COLO829 (cell line): ENCODE data around the gene CIDEA.
"Not testable (repeated sequence)": the region's sequence is repeated elsewhere in the genome, so short reads cannot be mapped to it uniquely, and the experiment has no call there.

Experiments
- DNase-seq: peaks from one replicate; pipeline ENCODE4 v3.0.0; 2012; ENCODE audit warnings: low spot score

Gene CIDEA

DNA sequence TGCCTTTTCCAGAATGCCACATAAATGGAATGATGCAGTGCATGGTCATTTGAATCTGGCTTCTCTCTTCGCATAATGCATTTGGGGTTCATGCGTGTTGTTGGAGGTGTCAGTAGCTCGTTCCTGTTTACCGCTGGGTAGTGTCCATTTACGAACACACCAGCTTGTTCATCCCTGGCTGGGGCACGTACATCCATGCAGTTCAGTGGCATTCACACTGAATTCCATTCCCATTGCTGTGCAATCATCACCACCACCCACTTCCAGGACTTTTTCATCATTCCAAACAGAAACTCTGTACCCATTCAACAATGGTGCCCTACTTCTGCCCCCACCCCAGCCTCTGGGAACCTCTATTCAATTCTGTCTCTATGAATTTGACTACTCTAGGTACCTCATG lies 14.7 kb upstream of the CIDEA start:
- DNase-seq = no peak

GRCh38 chr18:12242658-12243260 lies 11.4 kb upstream of the CIDEA start:
- no peak for DNase-seq

DNA sequence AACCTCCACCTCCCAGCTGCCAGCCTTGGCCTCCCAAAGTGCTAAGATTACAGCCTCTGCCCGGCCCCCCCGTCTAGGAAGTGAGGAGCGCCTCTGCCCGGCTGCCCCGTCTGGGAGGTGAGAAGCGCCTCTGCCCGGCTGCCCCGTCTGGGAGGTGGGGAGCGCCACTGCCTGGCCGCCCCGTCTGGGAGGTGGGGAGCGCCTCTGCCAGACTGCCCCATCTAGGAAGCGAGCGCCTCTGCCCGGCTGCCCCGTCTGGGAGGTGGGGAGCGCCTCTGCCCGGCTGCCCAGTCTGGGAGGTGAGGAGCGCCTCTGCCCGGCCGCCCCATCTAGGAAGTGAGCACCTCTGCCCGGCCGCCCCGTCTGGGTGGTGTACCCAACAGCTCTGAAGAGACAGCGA lies 10.9 kb upstream of the CIDEA start:
- not testable (repeated sequence) for DNase-seq

GRCh38 chr18:12245793-12246135 lies 8.4 kb upstream of the CIDEA start:
- no peak for DNase-seq

DNA sequence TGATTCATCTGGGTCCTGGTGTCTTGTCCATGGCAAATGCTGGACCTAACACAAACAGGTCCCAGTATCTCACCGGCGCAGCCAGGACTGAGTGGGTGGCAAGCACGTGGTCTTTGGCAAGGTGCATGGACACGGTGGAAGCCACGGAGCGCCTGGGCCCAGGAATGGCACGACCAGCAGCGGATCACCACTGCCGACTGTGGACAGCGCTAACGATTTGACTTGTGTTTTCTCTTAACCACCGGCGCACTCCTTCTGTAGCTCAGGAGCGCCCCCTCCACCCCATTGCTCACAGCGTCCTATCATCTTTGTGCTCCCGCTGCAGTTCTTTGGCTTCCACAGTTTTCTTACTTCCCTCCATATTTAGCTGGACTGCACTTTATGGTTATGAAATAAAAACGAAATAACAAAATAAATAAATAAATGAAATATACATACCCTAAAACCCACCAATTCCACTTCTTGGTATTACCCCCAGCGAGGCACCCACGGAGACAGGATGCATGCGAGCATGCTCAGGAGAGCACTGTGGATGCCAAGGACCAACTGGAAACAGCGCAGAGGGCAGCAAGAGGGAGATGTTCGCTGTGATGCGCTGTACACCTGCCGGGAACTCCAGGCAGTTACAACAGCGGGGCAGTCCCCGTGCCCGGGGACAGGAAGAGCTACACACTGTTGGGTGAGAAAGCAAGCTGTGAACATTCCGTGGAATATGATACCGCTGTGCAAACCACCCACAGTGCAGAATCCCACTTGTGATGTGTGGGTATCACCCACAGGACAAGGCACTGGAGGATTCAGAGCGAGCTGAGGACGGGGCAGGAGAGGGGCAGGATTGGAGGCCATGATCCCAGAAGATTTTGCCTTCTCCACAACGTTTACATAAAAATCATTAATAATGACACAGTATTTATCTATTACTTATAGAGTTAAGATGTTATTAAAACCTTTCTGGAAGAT lies 7.0 kb upstream of the CIDEA start:
- no peak for DNase-seq

DNA sequence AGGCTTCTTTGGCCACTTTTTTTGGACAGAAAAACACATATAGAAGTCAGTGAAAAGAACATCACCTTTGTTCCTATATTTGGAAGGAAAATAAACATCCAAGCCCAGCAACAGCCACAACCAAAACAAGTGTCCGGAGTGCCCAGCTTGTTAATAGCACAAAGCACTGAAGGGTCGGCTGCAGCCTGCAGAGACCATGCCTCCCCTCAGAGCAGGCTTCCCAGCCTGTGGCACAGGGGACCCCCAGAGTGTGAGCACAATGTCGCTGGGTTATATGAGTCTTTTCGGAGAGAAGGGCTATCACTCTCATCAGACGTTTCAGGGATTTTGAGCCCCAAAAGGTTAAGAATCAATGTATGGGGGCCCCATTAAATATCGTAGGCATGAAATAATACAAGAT lies 6.2 kb upstream of the CIDEA start:
- no peak for DNase-seq

- DNase-seq = no peak
These were observed 5.0 kb upstream of the CIDEA start for GRCh38 chr18:12248926-12249720.

DNA sequence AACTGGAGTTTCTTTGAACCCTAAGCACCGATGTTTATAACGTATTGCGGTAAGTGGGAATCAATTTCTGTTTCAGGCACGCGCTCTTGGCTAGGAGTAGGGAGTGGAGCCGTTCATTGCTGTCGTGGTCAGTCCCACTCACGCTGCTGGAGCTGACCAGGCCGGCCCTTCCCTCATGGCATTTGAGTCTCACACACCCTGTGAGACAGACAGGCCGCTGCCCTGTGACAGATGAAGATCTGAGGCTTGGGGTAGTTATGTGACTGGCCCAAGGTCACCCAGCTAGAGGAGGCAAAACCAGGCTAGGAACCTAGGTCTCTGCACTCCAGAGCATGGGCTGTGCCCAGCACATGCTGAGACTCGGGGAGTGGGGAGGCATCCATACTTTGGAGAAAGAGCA lies 2.9 kb upstream of the CIDEA start:
- DNase-seq = no peak

- DNase-seq = no peak
These were observed 2.1 kb upstream of the CIDEA start for GRCh38 chr18:12252061-12252460.

DNA sequence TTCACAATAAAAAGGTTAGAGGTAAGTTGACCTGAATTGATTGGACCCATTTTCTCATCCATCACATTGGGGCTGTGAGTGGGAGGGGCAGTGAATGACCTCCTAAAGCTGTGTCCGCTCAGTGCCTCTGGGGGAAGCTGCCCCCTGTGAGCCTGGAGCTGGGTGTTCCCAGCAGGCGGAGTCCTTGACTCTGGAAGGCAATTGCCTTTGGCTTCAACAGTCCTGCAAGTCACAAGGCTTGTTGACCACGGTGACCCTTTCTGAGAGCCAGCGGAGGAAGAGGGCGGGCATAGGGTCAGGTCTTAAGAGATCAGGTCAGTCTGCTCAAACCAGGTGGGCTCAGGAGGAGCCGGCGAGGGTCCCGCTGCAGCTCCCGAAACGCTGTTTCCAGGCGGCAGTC lies 1.1 kb upstream of the CIDEA start:
- DNase-seq = no peak

- no peak for DNase-seq
These were observed 462 bp upstream of the CIDEA start for GRCh38 chr18:12253663-12254135.

DNA sequence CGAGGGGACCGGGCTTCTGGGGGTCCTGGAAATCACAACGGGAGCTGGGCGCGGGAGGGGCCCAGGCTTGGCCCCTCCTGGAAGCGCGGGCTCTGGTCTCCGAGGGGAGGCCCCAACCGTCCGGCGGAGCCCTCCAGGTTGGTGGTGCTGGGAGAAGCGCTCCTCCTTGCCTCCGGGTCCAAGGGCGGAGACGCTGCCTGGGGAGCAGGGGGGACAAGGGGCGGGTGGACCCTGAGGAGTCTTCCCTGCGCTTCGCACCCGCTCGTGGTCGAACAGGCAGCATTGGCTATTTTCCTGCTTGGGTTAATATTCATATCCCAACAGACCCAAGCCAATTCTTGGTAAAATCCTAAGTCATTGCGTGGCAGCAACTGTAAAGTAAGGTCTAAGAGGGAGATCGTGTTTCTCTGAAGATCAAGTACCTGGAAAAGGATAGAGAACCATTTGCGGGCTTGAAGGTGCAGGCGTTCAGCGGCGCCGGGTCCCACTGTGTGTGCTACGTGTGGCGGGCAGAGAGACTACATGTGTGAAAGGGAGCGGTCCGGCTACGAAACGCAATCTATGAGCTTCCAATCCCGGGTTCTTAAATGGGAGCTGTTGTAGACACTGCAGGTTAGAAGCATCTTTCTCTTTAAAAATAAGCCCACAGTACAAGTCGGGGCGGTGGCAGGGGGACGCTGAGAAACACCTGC lies 805 bp downstream of the CIDEA start:
- no peak for DNase-seq

GRCh38 chr18:12255626-12256026 lies 1.5 kb downstream of the CIDEA start:
- DNase-seq = peak; percentile 31

- no peak for DNase-seq
These were observed 2.8 kb downstream of the CIDEA start for GRCh38 chr18:12256951-12257350.

- no peak for DNase-seq
These were observed 4.0 kb downstream of the CIDEA start for GRCh38 chr18:12257996-12258718.

- no peak for DNase-seq
These were observed 4.9 kb downstream of the CIDEA start for GRCh38 chr18:12258719-12259705.

- no peak for DNase-seq
These were observed 8.6 kb downstream of the CIDEA start for GRCh38 chr18:12262748-12263147.

DNA sequence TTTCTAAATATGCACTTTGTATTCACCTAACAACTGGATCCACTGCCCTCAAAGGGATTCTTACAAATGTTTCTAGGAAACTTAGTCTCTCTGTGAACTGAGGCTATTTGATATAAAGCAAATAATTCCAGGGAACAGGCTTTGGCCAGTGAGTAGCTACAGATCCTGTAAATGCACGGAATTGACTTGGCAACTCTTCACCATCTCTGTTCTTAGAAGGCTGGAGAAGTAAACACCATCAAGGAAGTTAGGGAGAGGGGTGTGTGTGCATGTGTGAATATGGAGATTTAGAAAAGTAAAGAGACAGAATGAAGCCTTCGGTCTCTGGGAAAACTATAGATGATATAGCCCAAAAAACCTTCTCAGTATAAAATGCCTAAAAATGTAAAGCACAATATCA lies 10.7 kb downstream of the CIDEA start:
- no peak for DNase-seq

GRCh38 chr18:12271376-12272235 lies 17.4 kb downstream of the CIDEA start:
- DNase-seq = peak; percentile 63
